SK-MEL-5 (cell line): Measurements from ENCODE around the gene CAPN8. TPM values are rescaled to one million over a fixed set of nuclear protein-coding genes. Genes with fewer than 3 reads are reported as not detected.
"Not testable (repeated sequence)": the region's sequence is repeated elsewhere in the genome, so short reads cannot be mapped to it uniquely, and the experiment has no call there.

Source experiments
- DNase-seq: peaks from one replicate; pipeline ENCODE4 v3.0.0-alpha.2; 2016; ENCODE audit warnings: low read depth, low spot score
- in situ Hi-C: cut with HindIII; loops from 2 replicates; pipeline ENCODE4 v1.10.0; 2016; ENCODE audit warnings: low sequenced_read_pairs, high pct_unique_total_duplicates, low pct_unique_long_range_greater_than_20kb
- total RNA-seq: library from RNA; depleted of rRNA; stranded (reverse); fragments of >200 nt; shearing (Covaris generic); gene quantifications from 2 replicates; pipeline ENCODE4 v1.2.3, GENCODE V29; 2014

The CAPN8 gene
- total RNA-seq, 1 experiment from 2014 or later = not detected

DNA sequence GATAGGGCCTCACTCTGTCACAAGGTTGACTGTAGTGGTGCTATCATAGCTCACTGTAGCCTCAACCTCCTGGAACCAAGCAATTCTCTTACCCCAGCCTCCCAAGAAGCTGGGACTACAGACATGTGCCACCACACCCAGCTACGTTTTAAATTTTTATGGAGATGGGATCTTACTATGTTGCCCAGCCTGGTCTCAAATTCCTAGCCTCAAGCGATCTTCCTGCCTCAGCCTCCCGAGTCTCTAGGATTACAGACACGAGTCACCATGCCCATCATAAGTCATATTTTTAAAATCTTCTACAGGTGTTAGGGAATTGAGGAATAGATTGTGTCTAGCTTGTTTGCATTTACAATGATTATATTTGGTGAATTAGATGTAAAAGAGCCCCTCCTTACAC, 145.3 kb downstream of the CAPN8 start:
- in situ Hi-C loops = no loop called here
- no peak for DNase-seq

DNA sequence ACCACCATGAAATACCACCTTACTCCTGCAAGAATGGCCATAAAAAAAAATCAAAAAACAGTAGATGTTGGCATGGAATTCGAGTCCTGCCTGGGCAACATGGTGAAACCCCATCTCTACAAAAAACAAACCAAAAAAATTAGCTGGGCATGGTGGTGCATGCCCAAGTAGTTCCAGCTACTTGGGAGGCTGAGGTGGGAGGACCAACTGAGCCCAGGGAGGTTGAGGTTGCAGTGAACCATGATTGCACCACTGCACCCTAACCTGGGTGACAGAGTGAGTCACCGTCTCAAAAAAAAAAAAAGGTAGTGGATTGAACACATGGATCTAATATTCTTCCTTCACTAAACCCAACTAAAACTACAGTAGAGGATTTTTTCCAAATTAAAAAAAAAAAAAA, 146.4 kb downstream of the CAPN8 start:
- in situ Hi-C loops = no loop called here
- DNase-seq = no peak

DNA sequence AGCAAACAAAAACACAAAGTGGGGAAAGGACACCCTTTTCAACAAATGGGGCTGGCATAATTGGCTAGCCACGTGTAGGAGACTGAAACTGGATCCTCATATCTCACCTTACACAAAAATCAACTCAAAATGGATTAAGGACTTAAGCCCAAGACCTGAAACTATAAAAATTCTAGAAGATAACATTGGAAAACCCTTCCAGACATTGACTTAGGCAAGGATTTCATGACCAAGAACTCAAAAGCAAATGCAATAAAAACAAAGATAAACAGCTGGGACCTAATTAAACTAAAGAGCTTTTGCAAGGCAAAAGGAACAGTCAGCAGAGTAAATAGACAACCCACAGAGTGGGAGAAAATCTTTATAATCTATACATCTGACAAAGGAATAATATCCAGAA, 146.9 kb downstream of the CAPN8 start:
- in situ Hi-C loops, DNase-seq: not testable (repeated sequence)

DNA sequence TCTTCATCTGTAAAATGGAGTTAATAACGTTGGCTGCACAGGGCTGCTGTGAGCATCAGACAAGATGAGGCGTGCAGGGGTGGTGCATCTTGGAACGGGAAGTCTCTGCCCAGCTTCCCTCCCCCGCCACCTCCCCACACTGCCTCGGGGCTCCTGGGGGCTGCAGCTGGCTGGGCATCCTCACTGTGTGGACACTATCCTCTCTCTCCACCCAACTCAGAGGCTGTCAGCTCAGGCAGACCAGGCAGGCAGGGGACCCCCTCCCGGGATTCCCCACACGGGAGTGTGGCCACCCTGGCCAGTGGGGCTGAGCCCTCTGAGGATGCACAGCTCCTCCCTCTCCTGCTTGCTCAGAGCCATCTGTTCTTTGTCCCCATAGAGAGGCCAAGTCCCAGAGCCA, 149.6 kb downstream of the CAPN8 start:
- in situ Hi-C loops = no loop called here
- DNase-seq = no peak

DNA sequence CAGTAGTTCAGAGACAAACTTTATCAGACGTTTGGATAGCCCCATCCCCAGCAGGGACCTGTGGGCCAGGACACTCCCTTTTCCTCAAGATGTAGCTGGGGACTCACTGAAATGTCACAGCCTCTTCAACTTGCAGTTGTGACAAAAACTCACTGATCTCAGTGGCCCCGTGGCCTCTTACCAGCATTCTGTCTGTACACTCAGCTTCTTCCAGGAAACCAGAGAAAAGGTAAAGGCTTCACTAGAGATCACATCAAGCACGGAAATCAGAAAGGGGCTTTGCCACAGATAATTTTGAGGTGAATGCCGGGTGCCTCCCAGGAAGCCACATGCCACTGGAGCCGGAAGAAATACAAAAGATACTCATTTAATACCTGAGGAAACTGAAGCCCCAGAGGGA, 150.1 kb downstream of the CAPN8 start:
- no peak for DNase-seq
- in situ Hi-C loops = no loop called here

DNA sequence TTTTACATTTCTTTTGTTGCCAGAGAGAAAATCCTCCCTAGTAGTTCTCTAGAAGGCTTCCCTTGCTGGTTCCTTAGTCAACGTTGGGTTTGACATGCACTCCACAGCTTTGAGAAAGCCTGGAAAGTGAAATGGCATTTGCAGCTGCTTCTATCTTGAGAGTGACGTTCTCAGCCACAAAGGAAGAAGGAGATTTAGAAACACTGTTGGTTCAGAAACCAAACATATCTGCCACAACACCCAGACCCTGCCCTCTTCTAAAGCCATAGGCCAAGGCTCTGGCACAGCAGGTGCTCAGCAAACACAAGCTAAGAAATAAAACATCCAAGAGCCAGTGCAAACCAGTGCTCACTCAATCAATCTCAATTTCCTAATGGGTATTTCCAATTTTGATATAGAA, 150.9 kb downstream of the CAPN8 start:
- no peak for DNase-seq
- in situ Hi-C loops = no loop called here

DNA sequence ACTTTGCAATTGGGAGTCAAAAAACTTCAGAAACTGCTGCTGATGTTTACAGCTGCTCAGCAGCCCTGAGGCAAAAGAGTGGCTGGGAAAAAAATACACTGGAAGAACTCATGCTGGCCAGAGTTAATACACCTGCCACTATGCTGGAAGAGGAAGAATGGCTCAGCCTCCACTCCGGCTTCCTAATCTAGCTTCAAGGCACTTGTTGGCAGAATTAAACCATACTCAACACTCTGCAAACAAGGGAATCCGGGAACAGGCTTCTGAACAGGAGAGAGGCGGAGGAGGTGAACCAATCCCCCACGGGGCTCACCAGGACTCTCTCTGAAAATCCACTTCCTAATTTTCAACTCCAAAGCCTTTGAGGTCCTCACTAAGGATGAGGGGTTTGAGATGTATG, 152.2 kb downstream of the CAPN8 start:
- DNase-seq = no peak
- in situ Hi-C loops = no loop called here

DNA sequence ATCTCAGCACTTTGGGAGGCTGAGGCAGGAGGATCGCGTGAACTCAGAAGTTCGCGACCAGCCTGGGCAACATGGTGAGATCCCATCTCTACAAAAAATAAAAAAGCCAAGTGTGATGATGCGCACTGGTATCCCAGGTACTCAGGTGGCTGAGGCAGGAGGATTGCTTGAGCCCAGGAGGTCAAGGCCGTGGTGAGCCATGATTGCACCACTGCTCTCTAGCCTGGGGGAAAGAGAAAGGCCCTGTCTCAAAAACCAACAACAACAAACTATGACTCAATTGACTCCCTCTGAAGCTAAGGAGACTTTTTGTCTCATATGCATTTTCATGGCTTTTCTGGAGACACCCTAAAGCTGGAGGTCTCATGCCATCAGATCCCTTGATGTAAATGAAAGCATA, 153.4 kb downstream of the CAPN8 start:
- in situ Hi-C loops = no loop called here
- no peak for DNase-seq

DNA sequence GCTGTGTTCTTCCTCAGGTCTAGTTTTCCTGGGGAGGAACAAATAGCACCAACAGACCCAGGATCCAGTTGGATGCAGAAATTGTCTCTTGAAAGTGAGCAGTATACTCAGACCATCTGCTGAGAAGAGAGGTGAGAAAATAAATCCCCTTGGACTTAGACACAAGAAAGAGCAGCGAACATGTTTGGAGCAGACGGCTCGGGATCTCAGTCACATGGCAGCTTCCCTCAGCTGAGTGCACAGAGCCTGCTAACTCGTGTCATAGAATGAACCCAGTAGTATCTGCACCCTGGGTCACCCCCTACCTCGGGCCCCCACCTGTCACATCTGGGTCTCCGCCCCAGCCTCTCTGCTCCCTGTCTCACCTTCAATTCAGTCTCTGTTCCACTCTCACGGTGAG, 156.7 kb downstream of the CAPN8 start:
- in situ Hi-C loops = no loop called here

DNA sequence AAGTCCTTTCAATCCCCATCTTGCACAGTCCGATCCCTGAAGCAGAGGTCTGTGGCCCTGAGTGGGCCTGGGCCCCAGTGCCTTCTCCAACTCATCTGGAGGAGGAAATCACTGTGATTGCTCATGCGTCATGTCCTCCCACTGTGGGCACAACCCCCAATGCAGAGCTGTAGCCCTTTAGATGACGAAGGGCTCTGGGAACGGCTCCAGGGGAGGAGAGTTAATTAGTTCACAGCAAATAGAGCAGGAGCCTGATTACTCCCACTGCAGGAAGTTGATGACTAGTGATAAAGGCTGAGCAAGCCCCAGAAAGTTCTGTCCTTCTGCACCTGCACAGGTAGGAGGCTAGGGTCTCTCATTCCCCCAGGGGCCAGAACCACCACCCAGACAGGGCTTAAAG, 160.8 kb downstream of the CAPN8 start:
- in situ Hi-C loops = no loop called here

More for the DNA sequence above, 156.7 kb downstream of the CAPN8 start:
- no peak for DNase-seq

DNA sequence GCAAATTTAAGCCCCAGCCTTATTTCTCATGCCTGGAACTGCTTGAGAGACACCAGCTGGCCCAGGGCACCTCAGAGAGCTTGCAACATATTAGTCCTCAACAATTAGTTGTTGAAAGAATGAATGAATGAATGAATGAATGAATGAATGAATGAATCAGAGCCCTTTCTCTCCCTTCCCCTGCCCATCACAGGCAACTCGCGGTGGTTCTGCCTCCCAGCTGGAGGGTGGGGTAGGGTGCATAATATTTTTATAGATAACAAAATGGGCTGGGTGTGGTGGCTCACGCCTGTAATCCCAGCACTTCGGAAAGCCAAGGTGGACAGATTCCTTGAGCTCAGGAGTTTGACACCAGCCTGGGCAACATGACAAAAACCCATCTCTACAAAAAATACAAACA, 162.2 kb downstream of the CAPN8 start:
- no peak for DNase-seq
- in situ Hi-C loops = no loop called here

More for the DNA sequence above, 160.8 kb downstream of the CAPN8 start:
- no peak for DNase-seq

DNA sequence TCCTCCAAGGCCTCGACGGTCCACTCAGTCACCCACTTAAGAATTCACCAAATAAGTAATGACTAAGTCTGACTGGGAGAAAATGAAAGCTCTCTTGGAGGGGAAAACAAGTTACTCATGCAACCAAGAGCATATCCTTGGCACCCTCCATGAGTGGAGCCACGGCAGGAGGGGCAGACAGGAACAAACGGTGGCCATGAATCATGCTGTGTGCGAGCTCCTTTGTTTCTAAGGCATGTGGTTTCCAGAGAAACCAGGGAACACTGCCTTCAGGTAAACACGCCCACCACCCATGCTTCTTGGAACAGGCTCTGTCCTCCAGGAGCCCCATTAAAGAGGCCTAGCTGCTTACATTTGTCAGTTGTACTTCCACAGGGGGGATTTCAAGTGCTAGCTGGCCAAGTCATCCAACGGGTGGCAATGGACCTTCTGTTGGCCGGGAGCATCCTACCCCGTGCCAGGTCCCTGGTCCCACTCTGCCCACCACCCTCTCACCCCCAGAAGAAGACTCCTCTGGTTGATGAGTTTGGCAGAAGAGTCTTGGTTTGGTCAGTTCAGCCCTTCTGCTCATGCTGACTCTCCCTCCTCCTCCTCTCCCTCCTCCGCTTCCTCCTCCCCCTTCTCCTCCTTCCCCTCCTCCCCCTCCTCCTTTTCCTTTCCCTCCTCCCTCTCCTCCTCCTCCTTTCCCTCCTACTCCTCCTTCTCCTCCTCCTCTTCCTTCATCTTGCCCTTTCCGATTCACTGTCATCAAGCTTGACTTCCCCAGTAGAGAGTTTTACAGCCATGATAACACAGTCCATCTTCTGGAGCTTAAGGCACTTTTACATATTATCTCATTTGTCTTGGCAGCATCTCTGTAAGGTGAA, 164.7 kb downstream of the CAPN8 start:
- DNase-seq = no peak
- in situ Hi-C loops = no loop called here

DNA sequence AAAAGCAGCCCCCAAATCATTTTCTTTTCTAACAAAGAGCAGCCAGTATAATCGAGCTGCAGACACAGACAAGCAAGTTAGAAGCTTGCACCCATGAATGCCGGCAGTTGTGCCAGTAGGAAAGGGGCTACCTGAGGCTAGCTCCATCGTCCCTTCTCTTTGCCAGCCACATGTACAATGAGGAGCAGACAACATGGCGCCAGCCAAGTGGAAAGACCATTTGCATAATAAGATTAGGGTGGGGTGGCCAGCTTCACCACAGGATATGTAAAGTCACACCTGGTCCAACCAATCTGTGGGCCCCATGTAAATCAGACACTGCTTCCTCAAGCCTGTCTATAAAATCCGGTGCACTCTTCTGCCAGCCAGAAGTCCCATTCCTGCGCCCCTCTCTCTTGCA, 168.6 kb downstream of the CAPN8 start:
- in situ Hi-C loops = no loop called here
- no peak for DNase-seq

DNA sequence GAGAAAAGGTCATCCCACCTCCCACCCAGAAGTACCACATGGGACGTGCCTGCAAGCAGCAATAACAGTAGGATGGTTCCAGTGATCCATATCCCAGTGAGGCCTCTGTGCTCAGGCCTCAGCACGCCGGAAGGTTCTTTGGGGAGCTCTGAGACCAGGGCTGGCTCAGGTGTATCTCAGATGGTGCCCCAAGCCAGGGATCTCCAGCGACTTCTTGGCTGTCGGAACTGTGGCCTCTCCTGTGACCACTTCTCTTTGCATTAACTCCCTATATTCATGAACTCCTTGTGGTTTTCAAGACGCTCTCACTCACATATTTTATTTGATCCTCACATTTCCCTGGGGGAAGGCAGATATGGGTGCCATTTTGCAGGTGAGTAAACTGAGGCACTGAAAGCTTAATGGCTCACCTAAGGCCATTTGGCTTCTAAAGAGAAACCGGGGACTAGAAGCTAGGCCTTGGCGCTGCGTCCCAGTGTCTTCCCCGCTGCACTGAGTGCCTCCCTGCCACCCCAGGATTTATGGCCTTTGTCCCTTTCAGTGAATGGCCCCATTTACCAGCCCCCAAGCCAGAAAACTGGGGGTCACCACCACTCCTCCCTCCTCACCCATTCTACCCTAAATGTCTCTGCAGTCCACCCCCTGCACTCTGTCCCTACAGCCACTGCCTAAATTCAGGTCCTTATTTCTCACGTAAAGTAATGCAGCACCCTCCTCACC, 170.4 kb downstream of the CAPN8 start:
- no peak for DNase-seq
- in situ Hi-C loops = no loop called here

DNA sequence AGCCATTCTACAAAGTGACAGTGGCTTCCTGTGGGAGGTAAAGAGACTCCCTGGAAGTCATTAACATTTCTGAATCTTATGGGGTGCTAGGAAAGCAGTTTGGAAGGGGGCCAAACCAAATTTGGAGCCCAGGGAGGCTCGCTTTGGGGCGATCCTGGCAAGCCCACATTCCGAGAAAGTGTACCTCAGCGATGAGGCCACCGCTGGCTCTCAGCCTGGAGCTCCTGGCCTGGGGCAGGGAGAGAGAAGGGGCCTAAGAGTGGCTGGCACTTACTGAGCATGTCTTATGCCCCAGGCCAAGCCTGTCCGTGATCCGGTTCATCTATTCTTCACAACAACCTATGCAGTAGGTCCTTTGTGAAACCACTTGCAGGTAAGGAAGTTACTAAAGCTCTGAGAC, 173.5 kb downstream of the CAPN8 start:
- no peak for DNase-seq
- in situ Hi-C loops = no loop called here
